Measurements from ENCODE around the gene PCDHGB2. TPM values are rescaled to one million over a fixed set of nuclear protein-coding genes. Genes with fewer than 3 reads are reported as not detected.

Gene PCDHGB2
- total RNA-seq = under 0.01 TPM in 1 of 2 replicates, not detected in the other

GRCh38 chr5:141359790-141360426 lies at the start of gene PCDHGB2:
Gene PCDHGB2, plus strand, starts transcription at chr5:141359994. Its CDS starts 142 bp downstream, at chr5:141360136.

GRCh38 chr5:141320225-141321169 lies 39.3 kb upstream of the PCDHGB2 start, which contains the start of gene TAF7:
Gene TAF7, minus strand, starts transcription at chr5:141320784. Its CDS starts 740 bp downstream, at chr5:141320044.

GRCh38 chr5:141330299-141331080 lies 29.3 kb upstream of the PCDHGB2 start, which contains the start of gene PCDHGA1:
Gene PCDHGA1, plus strand, starts transcription at chr5:141330514.

GRCh38 chr5:141338538-141339306 lies 21.1 kb upstream of the PCDHGB2 start, which contains the start of gene PCDHGA2:
Gene PCDHGA2, plus strand, starts transcription at chr5:141338760.

GRCh38 chr5:141343242-141343952 lies 16.4 kb upstream of the PCDHGB2 start, which contains the start of gene PCDHGA3:
Gene PCDHGA3, plus strand, starts transcription at chr5:141343829. Its CDS starts 205 bp downstream, at chr5:141344034.

GRCh38 chr5:141349917-141350619 lies 9.7 kb upstream of the PCDHGB2 start, which contains the start of gene PCDHGB1:
Gene PCDHGB1, plus strand, starts transcription at chr5:141350099. Its CDS starts 162 bp downstream, at chr5:141350261.

GRCh38 chr5:141354900-141355469 lies 4.8 kb upstream of the PCDHGB2 start, which contains the start of gene PCDHGA4:
Gene PCDHGA4, plus strand, starts transcription at chr5:141355021. Its CDS starts 87 bp downstream, at chr5:141355108.

GRCh38 chr5:141363952-141364660 lies 4.3 kb downstream of the PCDHGB2 start, which contains the start of gene PCDHGA5:
Gene PCDHGA5, plus strand, starts transcription at chr5:141364162. Its CDS starts 169 bp downstream, at chr5:141364331.

GRCh38 chr5:141369994-141370848 lies 10.4 kb downstream of the PCDHGB2 start, which contains the start of gene PCDHGB3:
Gene PCDHGB3, plus strand, starts transcription at chr5:141370242. Its CDS starts 153 bp downstream, at chr5:141370395.

GRCh38 chr5:141373673-141374317 lies 14.0 kb downstream of the PCDHGB2 start, which contains the start of gene PCDHGA6:
Gene PCDHGA6, plus strand, starts transcription at chr5:141373891. Its CDS starts 193 bp downstream, at chr5:141374084.

GRCh38 chr5:141382469-141383294 lies 22.9 kb downstream of the PCDHGB2 start, which contains the start of gene PCDHGA7:
Gene PCDHGA7, plus strand, starts transcription at chr5:141382742. Its CDS starts 158 bp downstream, at chr5:141382900.

GRCh38 chr5:141387557-141388311 lies 27.9 kb downstream of the PCDHGB2 start, which contains the start of gene PCDHGB4:
Gene PCDHGB4, plus strand, starts transcription at chr5:141387698. Its CDS starts 187 bp downstream, at chr5:141387885.

GRCh38 chr5:141392429-141393198 lies 32.8 kb downstream of the PCDHGB2 start, which contains the start of gene PCDHGA8:
Gene PCDHGA8, plus strand, starts transcription at chr5:141392633. Its CDS starts 181 bp downstream, at chr5:141392814.

